Measurements from ENCODE around the gene GCGR.

Gene GCGR

GRCh38 chr17:81852237-81852636 is 48.3 kb downstream of the GCGR start:
- DNase-seq (ENCODE audit: extremely low read depth, low read depth) = no peak
- no peak overlapping the region for H3K4me3 ChIP-seq (replicated peaks; ENCODE audit: low read depth, low read length)

GRCh38 chr17:81854974-81855774 is 51.2 kb downstream of the GCGR start:
- TF ChIP-seq CTCF (IDR thresholded peaks at IDR 0.05; ENCODE audit: low read depth, low read length, missing control alignments) = no peak
- no peak overlapping the region for H3K4me3 ChIP-seq (replicated peaks; ENCODE audit: low read depth, low read length)
- DNase-seq (ENCODE audit: extremely low read depth, low read depth) = no peak

More at GRCh38 chr17:81852237-81852636, 48.3 kb downstream of the GCGR start:
- no peak for TF ChIP-seq CTCF (IDR thresholded peaks at IDR 0.05; ENCODE audit: low read depth, low read length, missing control alignments)

- TF ChIP-seq CTCF (IDR thresholded peaks at IDR 0.05; ENCODE audit: low read depth, low read length, missing control alignments) = no peak
- DNase-seq (ENCODE audit: extremely low read depth, low read depth) = no peak
- H3K4me3 ChIP-seq (replicated peaks; ENCODE audit: low read depth, low read length) = peak overlapping the region; percentile 92
These were observed 54.4 kb downstream of the GCGR start for GRCh38 chr17:81858170-81858966.

GRCh38 chr17:81858967-81859905 is 55.3 kb downstream of the GCGR start:
- no peak for TF ChIP-seq CTCF (IDR thresholded peaks at IDR 0.05; ENCODE audit: low read depth, low read length, missing control alignments)
- DNase-seq (ENCODE audit: extremely low read depth, low read depth) = no peak

GRCh38 chr17:81859906-81860755 is 56.2 kb downstream of the GCGR start, which contains the start of gene P4HB:
TSS of gene P4HB (minus strand) at chr17:81860535. CDS start at chr17:81860471, 64 bp downstream.
- peak within 1 kb of the TSS; percentile 94 for H3K4me3 ChIP-seq (replicated peaks; ENCODE audit: low read depth, low read length)
- no peak for TF ChIP-seq CTCF (IDR thresholded peaks at IDR 0.05; ENCODE audit: low read depth, low read length, missing control alignments)
- DNase-seq (ENCODE audit: extremely low read depth, low read depth) = no peak

More at GRCh38 chr17:81858967-81859905, 55.3 kb downstream of the GCGR start:
- peak overlapping the region; percentile 92 for H3K4me3 ChIP-seq (replicated peaks; ENCODE audit: low read depth, low read length)

Data from HFF-Myc (cell line).